CD1c-positive myeloid dendritic cell (primary cell): ENCODE results near the gene KLK2.

ENCODE experiments used
- DNase-seq: peaks from one replicate; pipeline ENCODE4 v3.0.0-alpha.2; 2016; ENCODE audit errors: extremely low spot score

KLK2 gene

DNA sequence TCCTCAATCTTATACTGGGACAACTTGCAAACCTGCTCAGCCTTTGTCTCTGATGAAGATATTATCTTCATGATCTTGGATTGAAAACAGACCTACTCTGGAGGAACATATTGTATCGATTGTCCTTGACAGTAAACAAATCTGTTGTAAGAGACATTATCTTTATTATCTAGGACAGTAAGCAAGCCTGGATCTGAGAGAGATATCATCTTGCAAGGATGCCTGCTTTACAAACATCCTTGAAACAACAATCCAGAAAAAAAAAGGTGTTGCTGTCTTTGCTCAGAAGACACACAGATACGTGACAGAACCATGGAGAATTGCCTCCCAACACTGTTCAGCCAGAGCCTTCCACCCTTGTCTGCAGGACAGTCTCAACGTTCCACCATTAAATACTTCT is 22.5 kb upstream of the KLK2 start:
- no peak for DNase-seq

DNA sequence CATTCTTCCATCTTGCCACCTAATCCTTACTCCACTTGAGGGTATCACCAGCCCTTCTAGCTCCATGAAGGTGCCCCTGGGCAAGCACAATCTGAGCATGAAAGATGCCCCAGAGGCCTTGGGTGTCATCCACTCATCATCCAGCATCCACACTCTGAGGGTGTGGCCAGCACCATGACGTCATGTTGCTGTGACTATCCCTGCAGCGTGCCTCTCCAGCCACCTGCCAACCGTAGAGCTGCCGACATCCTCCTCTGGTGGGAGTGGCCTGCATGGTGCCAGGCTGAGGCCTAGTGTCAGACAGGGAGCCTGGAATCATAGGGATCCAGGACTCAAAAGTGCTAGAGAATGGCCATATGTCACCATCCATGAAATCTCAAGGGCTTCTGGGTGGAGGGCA is 21.6 kb upstream of the KLK2 start:
- DNase-seq, result no peak

DNA sequence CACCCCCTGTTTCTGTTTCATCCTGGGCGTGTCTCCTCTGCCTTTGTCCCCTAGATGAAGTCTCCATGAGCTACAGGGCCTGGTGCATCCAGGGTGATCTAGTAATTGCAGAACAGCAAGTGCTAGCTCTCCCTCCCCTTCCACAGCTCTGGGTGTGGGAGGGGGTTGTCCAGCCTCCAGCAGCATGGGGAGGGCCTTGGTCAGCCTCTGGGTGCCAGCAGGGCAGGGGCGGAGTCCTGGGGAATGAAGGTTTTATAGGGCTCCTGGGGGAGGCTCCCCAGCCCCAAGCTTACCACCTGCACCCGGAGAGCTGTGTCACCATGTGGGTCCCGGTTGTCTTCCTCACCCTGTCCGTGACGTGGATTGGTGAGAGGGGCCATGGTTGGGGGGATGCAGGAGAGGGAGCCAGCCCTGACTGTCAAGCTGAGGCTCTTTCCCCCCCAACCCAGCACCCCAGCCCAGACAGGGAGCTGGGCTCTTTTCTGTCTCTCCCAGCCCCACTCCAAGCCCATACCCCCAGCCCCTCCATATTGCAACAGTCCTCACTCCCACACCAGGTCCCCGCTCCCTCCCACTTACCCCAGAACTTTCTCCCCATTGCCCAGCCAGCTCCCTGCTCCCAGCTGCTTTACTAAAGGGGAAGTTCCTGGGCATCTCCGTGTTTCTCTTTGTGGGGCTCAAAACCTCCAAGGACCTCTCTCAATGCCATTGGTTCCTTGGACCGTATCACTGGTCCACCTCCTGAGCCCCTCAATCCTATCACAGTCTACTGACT is 18.4 kb upstream of the KLK2 start, which contains the start of gene KLK3:
Gene KLK3, plus strand, starts transcription at position 280 of the 775 bp plus-strand sequence. Its CDS starts 41 bp downstream, at position 321.
- no peak for DNase-seq

DNA sequence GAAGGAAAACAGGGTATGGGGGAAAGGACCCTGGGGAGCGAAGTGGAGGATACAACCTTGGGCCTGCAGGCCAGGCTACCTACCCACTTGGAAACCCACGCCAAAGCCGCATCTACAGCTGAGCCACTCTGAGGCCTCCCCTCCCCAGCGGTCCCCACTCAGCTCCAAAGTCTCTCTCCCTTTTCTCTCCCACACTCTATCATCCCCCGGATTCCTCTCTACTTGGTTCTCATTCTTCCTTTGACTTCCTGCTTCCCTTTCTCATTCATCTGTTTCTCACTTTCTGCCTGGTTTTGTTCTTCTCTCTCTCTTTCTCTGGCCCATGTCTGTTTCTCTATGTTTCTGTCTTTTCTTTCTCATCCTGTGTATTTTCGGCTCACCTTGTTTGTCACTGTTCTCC is 15.9 kb upstream of the KLK2 start:
- no peak for DNase-seq

DNA sequence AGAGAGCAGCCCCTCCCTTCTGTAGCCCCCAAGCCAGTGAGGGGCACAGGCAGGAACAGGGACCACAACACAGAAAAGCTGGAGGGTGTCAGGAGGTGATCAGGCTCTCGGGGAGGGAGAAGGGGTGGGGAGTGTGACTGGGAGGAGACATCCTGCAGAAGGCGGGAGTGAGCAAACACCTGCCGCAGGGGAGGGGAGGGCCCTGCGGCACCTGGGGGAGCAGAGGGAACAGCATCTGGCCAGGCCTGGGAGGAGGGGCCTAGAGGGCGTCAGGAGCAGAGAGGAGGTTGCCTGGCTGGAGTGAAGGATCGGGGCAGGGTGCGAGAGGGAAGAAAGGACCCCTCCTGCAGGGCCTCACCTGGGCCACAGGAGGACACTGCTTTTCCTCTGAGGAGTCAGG is 14.4 kb upstream of the KLK2 start:
- no peak for DNase-seq

DNA sequence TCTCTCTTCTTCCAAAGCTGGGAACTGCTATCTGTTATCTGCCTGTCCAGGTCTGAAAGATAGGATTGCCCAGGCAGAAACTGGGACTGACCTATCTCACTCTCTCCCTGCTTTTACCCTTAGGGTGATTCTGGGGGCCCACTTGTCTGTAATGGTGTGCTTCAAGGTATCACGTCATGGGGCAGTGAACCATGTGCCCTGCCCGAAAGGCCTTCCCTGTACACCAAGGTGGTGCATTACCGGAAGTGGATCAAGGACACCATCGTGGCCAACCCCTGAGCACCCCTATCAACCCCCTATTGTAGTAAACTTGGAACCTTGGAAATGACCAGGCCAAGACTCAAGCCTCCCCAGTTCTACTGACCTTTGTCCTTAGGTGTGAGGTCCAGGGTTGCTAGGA is 13.4 kb upstream of the KLK2 start:
- DNase-seq, result no peak

DNA sequence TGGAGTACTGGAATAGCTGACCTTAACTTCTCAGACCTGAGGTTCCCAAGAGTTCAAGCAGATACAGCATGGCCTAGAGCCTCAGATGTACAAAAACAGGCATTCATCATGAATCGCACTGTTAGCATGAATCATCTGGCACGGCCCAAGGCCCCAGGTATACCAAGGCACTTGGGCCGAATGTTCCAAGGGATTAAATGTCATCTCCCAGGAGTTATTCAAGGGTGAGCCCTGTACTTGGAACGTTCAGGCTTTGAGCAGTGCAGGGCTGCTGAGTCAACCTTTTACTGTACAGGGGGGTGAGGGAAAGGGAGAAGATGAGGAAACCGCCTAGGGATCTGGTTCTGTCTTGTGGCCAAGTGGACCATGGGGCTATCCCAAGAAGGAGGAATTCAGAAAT is 12.2 kb upstream of the KLK2 start:
- DNase-seq, result no peak

DNA sequence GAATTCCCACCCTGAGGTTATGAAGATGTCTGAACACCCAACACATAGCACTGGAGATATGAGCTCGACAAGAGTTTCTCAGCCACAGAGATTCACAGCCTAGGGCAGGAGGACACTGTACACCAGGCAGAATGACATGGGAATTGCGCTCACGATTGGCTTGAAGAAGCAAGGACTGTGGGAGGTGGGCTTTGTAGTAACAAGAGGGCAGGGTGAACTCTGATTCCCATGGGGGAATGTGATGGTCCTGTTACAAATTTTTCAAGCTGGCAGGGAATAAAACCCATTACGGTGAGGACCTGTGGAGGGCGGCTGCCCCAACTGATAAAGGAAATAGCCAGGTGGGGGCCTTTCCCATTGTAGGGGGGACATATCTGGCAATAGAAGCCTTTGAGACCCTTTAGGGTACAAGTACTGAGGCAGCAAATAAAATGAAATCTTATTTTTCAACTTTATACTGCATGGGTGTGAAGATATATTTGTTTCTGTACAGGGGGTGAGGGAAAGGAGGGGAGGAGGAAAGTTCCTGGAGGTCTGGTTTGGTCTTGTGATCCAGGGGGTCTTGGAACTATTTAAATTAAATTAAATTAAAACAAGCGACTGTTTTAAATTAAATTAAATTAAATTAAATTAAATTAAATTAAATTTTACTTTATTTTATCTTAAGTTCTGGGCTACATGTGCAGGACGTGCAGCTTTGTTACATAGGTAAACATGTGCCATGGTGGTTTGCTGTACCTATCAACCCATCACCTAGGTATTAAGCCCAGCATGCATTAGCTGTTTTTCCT is 11.5 kb upstream of the KLK2 start:
- DNase-seq, result no peak

DNA sequence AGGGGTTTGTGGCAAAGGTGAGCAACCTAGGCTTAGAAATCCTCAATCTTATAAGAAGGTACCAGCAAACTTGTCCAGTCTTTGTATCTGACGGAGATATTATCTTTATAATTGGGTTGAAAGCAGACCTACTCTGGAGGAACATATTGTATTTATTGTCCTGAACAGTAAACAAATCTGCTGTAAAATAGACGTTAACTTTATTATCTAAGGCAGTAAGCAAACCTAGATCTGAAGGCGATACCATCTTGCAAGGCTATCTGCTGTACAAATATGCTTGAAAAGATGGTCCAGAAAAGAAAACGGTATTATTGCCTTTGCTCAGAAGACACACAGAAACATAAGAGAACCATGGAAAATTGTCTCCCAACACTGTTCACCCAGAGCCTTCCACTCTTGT is 3.8 kb upstream of the KLK2 start:
- DNase-seq, result no peak

DNA sequence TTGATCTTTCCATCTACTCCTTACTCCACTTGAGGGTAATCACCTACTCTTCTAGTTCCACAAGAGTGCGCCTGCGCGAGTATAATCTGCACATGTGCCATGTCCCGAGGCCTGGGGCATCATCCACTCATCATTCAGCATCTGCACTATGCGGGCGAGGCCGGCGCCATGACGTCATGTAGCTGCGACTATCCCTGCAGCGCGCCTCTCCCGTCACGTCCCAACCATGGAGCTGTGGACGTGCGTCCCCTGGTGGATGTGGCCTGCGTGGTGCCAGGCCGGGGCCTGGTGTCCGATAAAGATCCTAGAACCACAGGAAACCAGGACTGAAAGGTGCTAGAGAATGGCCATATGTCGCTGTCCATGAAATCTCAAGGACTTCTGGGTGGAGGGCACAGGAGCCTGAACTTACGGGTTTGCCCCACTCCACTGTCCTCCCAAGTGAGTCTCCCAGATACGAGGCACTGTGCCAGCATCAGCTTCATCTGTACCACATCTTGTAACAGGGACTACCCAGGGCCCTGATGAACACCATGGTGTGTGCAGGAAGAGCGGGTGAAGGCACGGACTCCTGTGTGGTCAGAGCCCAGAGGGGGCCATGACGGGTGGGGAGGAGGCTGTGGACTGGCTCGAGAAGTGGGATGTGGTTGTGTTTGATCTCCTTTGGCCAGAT is 2.7 kb upstream of the KLK2 start:
- no peak for DNase-seq

DNA sequence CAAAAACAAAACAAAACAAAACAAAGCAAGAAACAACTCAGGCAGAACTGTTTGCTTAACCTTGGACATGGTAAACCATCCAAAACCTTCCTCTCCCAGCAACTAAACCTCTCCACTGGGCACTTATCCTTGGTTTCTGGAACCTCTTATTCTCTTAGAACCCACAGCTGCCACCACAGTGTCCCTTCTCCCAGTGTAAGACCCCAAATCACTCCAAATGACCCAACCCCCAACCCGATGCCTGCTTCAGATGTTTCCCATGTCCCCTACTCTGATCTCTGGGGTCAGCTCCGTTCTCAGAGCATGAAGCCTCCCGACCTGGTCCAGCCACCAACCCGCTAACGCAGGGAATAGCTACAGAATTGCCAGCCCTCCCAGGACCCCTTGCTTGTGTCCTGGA is 972 bp downstream of the KLK2 start:
- no peak for DNase-seq

DNA sequence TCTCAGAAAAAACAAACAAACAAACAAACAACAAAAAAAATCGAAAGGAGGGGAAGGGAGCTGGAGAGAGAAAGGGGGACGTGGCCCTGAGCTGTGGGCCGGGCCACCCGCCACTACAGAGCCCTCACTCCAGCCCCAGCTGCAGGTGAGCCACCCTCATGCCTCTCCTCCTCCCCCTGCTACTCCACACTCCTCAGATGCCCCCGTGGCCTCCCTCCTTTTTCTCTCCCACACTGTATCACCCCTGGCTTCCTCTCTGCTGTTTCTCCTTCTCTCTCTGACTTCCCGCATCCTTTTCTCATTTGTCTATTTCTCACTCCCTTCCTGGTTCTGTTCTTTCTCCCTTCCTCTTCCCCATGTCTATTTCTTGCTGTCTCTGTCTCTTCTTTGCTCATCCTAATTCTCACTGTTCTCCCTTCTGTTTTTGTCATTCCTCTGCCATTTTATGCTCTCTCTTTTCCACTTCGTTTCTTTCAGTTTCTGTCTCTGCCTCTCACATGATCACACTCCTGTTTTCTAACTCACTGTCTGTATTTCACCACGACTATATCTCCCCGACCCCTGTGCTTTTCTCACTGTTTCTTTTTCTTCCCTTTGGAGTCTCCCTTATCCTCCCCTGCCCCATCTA is 2.7 kb downstream of the KLK2 start:
- no peak for DNase-seq

DNA sequence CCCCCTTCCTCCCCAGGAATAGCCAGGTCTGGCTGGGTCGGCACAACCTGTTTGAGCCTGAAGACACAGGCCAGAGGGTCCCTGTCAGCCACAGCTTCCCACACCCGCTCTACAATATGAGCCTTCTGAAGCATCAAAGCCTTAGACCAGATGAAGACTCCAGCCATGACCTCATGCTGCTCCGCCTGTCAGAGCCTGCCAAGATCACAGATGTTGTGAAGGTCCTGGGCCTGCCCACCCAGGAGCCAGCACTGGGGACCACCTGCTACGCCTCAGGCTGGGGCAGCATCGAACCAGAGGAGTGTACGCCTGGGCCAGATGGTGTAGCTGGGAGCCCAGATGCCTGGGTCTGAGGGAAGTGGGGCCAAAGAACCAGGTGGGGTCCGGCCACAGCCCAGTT is 3.2 kb downstream of the KLK2 start:
- no peak for DNase-seq

DNA sequence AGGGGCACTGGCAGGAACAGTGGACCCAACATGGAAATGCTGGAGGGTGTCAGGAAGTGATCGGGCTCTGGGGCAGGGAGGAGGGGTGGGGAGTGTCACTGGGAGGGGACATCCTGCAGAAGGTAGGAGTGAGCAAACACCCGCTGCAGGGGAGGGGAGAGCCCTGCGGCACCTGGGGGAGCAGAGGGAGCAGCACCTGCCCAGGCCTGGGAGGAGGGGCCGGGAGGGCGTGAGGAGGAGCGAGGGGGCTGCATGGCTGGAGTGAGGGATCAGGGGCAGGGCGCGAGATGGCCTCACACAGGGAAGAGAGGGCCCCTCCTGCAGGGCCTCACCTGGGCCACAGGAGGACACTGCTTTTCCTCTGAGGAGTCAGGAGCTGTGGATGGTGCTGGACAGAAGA is 4.1 kb downstream of the KLK2 start:
- no peak for DNase-seq

DNA sequence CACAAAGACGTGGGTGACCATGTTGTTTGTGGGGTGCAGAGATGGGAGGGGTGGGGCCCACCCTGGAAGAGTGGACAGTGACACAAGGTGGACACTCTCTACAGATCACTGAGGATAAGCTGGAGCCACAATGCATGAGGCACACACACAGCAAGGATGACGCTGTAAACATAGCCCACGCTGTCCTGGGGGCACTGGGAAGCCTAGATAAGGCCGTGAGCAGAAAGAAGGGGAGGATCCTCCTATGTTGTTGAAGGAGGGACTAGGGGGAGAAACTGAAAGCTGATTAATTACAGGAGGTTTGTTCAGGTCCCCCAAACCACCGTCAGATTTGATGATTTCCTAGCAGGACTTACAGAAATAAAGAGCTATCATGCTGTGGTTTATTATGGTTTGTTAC is 5.6 kb downstream of the KLK2 start:
- no peak for DNase-seq

DNA sequence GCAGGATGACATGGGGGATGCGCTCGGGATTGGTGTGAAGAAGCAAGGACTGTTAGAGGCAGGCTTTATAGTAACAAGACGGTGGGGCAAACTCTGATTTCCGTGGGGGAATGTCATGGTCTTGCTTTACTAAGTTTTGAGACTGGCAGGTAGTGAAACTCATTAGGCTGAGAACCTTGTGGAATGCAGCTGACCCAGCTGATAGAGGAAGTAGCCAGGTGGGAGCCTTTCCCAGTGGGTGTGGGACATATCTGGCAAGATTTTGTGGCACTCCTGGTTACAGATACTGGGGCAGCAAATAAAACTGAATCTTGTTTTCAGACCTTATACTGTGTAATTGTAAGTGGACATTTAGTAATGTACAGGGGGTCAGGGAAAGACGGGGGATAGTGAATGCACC is 7.0 kb downstream of the KLK2 start:
- no peak for DNase-seq

DNA sequence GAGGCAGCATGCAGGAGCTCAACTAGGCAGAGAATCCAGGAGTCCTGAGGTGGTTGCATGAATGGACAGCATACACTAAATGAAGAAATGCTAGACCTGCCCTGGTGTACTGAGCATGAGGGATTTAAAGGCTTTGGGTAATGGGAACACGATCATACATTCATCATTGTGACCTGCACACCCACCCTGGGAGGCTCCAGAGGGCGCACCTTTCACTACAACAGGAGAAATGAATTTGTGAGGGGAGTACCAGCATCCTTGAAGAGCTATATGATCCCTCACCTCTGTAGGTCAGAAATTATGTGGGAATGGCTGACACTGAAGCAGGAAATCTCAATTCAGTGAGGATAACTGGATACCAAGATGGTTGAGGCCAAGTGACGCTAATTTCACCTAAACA is 8.9 kb downstream of the KLK2 start:
- DNase-seq, result no peak

DNA sequence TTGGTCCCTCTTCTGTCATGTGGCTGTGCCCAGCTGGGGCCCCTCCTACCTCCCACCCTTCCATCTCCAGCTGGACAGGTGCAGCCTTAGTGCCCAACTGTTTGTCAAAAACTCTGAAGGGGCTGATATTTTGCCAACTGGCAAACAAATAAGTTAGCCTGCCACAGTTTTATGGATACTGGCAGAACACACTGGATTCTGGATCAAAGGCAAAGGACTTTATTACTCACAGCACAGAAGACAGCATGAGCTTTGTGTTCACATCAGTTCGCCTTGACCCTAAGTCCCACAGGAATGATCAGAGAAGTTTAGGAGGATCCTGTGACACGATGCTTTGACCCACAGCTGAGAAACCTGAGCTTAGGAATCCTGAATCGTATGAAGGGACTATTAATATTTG is 16.4 kb downstream of the KLK2 start:
- no peak for DNase-seq

DNA sequence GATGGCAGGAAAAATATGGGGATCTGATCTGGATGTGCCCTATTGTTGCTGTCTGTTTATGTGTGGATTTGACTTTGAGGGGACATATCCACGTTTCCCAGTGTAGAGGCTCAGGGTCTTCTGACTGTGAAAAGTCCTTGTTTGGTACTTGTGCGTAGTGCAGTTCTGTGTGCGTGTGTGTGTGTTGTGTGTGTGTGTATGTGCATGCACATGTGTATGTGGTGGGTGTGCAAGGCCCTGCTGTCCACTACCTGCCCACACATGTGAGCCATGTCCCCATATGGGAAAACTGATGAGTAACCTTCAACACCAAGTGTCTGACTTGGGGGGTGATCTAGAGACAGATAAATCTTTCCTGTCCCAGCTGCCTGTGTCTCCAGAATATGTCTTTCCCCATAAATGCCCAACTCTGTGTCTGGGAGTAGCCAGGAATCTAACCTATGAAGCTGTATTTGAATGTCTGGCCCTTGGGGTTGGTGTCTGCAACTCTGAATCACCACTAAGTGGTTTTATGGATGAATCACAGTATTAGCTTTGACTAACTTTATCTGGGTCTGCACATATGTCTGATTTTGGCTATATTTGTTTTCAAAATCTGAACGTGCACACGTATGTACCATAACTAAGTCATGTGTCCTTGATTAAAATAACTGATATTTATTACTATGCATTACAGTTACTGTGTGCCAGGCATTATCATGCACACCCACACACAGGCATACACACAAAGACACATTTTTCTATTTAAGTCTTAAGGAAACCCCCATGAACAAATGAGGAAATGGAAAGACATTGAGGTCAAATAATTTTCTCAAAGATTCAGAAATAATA is 17.4 kb downstream of the KLK2 start:
- DNase-seq, result no peak

DNA sequence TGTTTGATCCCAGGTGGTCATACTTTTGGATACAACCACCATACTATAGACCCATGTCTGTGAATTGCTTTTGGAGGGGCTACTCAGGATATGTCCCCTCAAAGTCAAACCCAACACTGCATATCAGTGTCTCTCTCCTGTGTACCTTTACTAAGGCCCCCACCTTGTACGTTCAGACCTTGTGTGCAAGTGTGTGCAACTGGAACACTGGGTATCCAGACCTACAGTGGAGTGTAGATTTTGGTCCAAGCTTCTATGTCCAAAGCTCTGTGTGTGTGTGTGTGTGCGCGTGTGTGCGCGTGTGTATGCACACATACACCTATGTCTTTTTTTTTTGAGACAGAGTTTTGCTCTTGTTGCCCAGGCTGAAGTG is 18.0 kb downstream of the KLK2 start:
- DNase-seq, result no peak

DNA sequence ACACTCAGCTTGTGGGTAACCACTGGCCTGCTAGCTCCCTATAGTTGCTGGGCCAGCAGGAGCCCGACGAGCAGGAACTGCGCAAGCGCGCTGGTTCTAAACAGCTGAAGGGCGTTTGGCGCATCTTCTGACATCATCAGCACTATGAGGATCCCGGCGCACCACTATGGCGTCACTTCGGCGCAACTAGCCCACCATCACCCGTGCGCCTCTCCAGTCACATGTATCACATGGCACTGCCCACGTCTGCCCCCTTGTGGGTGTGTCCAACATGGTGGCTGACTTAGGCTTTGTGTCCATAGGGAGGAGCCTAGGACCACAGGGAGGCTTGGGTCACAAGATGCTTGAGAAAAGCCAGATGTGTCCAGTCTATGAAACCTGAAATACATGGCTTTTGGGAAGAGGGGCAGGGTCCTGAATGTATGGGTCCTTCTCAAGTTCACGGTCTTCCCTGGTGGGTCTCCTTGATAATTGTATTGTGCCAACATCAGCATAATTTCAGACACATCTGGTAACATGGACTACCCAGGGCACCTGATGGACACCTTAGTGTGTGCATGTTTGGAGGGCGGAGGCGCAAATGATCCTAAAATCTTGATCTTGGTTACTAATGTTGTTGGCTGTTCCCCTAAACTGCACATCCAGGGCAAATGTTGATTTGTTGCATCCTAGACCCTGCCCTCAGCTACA is 20.0 kb downstream of the KLK2 start:
- DNase-seq, result no peak
